GM23248 (cell line): ENCODE data around the gene ARHGAP26. TPM values are rescaled to one million over a fixed set of nuclear protein-coding genes. Genes with fewer than 3 reads are reported as not detected.

Experiments used
- DNase-seq: peaks from one replicate; pipeline ENCODE4 v3.0.0-alpha.2; 2015
- H2AFZ ChIP-seq: fragments of 200-600 bp; sonication (generic); 2 replicates; pipeline ENCODE4 v1.6.1; 2016; ENCODE audit warnings: antibody characterized with exemption
- H3F3A ChIP-seq: fragments of 200-600 bp; sonication (generic); 2 replicates; pipeline ENCODE4 v1.6.1; 2016; ENCODE audit warnings: mild to moderate bottlenecking, antibody characterized with exemption, mixed run types; ENCODE audit not compliant: insufficient read depth
- H3K27ac ChIP-seq: fragments of 200-600 bp; sonication (generic); 2 replicates; pipeline ENCODE4 v1.5.1; 2016; ENCODE audit warnings: mild to moderate bottlenecking
- H3K27me3 ChIP-seq: fragments of 200-600 bp; sonication (generic); replicated peaks from 2 replicates; pipeline ENCODE4 v1.6.1; 2016; ENCODE audit warnings: mild to moderate bottlenecking; ENCODE audit not compliant: insufficient read depth
- H3K36me3 ChIP-seq: fragments of 200-600 bp; sonication (generic); 2 replicates; pipeline ENCODE4 v1.6.1; 2016; ENCODE audit warnings: low read depth, mild to moderate bottlenecking
- H3K4me1 ChIP-seq: fragments of 200-600 bp; sonication (generic); 2 replicates; pipeline ENCODE4 v1.6.1; 2016; ENCODE audit warnings: mild to moderate bottlenecking; ENCODE audit not compliant: insufficient read depth
- H3K4me2 ChIP-seq: fragments of 200-600 bp; sonication (generic); one replicate; pipeline ENCODE4 v1.6.1; 2016; ENCODE audit warnings: mild to moderate bottlenecking; ENCODE audit not compliant: unreplicated experiment
- H3K4me3 ChIP-seq: fragments of 200-600 bp; sonication (generic); 2 replicates; pipeline ENCODE4 v1.5.1; 2016; ENCODE audit warnings: mild to moderate bottlenecking
- H3K79me2 ChIP-seq: fragments of 200-600 bp; sonication (generic); 2 replicates; pipeline ENCODE4 v1.6.1; 2016; ENCODE audit warnings: mild to moderate bottlenecking; ENCODE audit not compliant: insufficient read depth
- H3K9ac ChIP-seq: fragments of 200-600 bp; sonication (generic); 2 replicates; pipeline ENCODE4 v1.6.1; 2016; ENCODE audit warnings: mild to moderate bottlenecking
- H3K9me2 ChIP-seq: fragments of 200-600 bp; sonication (generic); 2 replicates; pipeline ENCODE4 v1.6.1; 2016; ENCODE audit warnings: mixed run types, mild to moderate bottlenecking, moderate library complexity; ENCODE audit not compliant: insufficient read depth
- H3K9me3 ChIP-seq: fragments of 200-600 bp; sonication (generic); one replicate; pipeline ENCODE4 v1.6.1; 2017; ENCODE audit warnings: low read depth
- H4K20me1 ChIP-seq: fragments of 200-600 bp; sonication (generic); 2 replicates; pipeline ENCODE4 v1.6.0; 2016; ENCODE audit not compliant: insufficient read depth
- EZH2 ChIP-seq: fragments of 200-600 bp; sonication (generic); IDR thresholded peaks from 2 replicates; pipeline ENCODE4 v1.6.1; 2018; ENCODE audit warnings: antibody characterized with exemption, mild to moderate bottlenecking; ENCODE audit not compliant: insufficient read depth, poor library complexity, severe bottlenecking
- EZH2phosphoT487 ChIP-seq: fragments of 200-600 bp; sonication (generic); IDR thresholded peaks from 2 replicates; pipeline ENCODE4 v1.6.1; 2018; ENCODE audit warnings: antibody characterized with exemption, moderate library complexity, mild to moderate bottlenecking, low read depth; ENCODE audit not compliant: insufficient read depth
- WGBS, 2 experiments: methylation state at CpG; one replicate each; pipeline ENCODE4 v1.1.6; 2015 to 2017; ENCODE audit warnings: low lambda C conversion rate in 2 of 2, low coverage in 1 of 2; ENCODE audit errors: missing lambda C conversion rate in 2 of 2; 5-methylcytosine and 5-hydroxymethylcytosine counted together
- in situ Hi-C: fragments of 300-500 bp; cut with MboI; formaldehyde crosslinking; loops from 2 replicates; pipeline ENCODE4 v1.15.0; 2020
- polyA plus RNA-seq: library from polyadenylated mRNA; unstranded; fragments of >200 nt; fragmentation: Nextera tagmentation; extraction: Ambion mirVana; gene quantifications from 2 replicates; pipeline ENCODE4 v1.2.1, GENCODE V29; 2016
- total RNA-seq: library from RNA; depleted of rRNA; stranded (reverse); fragments of >200 nt; shearing (Covaris generic); gene quantifications from 2 replicates; pipeline ENCODE4 v1.2.3, GENCODE V29; 2014

Gene ARHGAP26
- total and polyA plus RNA-seq, 2 experiments from 2014 or later = 1.6 to 1.7 TPM

DNA sequence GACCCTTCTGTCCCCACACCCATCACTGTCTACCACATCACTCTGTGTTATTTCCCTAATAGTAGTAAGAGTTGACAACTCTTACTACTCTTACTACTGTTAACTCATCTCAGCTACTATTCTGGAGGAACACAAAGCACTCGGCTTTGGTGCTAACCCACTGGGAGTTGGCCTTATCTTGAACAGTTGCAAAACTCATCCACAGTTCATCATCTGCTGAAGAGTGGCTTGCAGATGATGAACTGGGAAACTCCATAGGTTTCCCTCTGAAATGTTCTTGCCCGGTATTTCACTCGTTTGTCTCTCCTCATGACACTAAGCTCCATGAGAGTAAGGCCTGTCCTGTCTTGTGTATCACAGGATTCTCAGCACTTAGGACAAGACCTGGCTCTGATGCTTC lies 411.9 kb downstream of the ARHGAP26 start:
- Histone ChIP-seq H3K9me3 (no peaks in the 10 kb centered on the region), H3K36me3 (no peaks in the 10 kb centered on the region), H3F3A (no peaks in the 10 kb centered on the region), H3K27ac (no peak overlapping the region), H3K27me3 (no peaks in the 10 kb centered on the region), H3K4me1 (peaks cover 5% of the 10 kb centered on the region), H2AFZ (no peak overlapping the region), H3K4me2 (no peak overlapping the region), H3K4me3 (no peak overlapping the region), H3K9ac (no peak overlapping the region), H3K9me2 (no peaks in the 10 kb centered on the region), H4K20me1 (no peaks in the 10 kb centered on the region), H3K79me2 (no peaks in the 10 kb centered on the region)
- in situ Hi-C loops = no loop called here
- TF ChIP-seq EZH2 (no peak), EZH2phosphoT487 (no peak)
- WGBS, 2 experiments = 79 to 90% methylated on average over 3 of the region's 3 CpGs
- no peak for DNase-seq

DNA sequence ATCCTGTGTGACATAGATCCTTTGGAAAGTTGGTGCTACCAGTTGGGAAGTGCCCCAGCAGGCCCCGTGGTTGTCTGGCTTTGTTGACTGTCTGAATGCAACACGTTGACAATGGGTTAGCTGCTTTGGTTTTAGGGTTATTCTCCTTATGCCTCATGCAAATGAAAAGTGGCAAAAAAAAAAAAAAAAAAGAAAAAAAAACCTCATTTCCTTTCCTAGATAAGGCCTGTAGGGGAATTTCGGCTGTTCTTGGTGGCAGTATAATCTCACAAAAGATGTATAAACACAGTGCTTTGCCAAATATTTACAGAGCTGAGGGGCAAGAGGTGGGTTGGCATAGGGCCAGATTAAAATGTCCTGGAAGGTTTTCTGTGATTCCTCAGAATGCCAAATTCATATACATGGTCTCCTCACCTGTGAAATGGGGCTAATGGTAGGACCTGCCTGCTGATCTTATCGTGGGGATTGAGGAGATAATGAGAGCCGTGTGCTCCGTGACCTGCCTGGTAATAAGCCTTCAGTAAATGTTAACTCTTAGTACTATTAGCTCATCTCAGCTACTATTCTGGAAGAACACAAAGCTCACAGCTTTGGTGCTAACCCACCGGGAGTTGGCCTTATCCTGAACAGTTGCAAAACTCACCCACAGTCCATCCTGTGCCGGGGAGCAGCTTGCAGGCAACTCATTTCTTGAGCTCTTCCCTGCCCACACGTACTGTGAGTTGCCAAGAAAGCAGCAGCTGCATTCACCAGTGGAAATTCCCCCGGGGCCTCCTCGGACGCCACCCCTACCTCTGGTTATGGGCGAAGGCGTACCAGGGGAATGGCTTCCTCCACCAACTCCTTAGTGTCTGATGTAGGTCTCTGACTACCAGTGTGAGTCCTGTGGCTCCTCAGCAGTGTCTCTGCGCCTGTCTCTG lies 413.0 kb downstream of the ARHGAP26 start:
- Histone ChIP-seq H3K36me3 (no peaks in the 10 kb centered on the region), H3K4me2 (no peak overlapping the region), H3F3A (no peaks in the 10 kb centered on the region), H3K9me3 (no peaks in the 10 kb centered on the region), H3K9me2 (no peaks in the 10 kb centered on the region), H3K27me3 (no peaks in the 10 kb centered on the region), H3K9ac (no peak overlapping the region), H4K20me1 (no peaks in the 10 kb centered on the region), H3K79me2 (no peaks in the 10 kb centered on the region), H3K4me1 (no peaks in the 10 kb centered on the region), H3K27ac (no peak overlapping the region), H2AFZ (no peak overlapping the region), H3K4me3 (no peak overlapping the region)
- peak; percentile 35 for DNase-seq
- WGBS, 2 experiments = 91% methylated on average over 15 of the region's 15 CpGs
- in situ Hi-C loops = no loop called here
- TF ChIP-seq EZH2 (no peak), EZH2phosphoT487 (no peak)

DNA sequence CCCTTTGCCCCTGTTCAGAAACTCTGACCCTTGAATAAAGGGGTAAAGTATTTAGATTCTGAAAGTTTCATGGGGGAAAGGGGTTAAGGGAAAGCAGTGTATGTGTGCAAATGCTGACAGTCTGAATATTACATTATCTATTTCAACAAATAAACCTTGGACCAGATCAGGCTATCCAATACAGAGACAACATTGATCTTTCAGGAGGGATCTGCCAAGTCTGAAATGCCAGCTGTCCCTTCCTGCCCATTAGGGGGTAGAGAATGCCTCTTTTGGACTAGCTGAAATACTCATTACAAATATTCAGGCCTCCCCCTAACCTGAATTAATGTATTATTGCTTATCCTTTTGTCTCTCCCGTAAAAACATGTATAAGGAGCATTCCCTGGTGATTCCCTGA lies 413.8 kb downstream of the ARHGAP26 start:
- Histone ChIP-seq H3F3A (no peaks in the 10 kb centered on the region), H3K9me3 (no peaks in the 10 kb centered on the region), H3K27me3 (no peaks in the 10 kb centered on the region), H3K4me3 (no peak overlapping the region), H3K4me1 (no peaks in the 10 kb centered on the region), H3K79me2 (no peaks in the 10 kb centered on the region), H4K20me1 (no peaks in the 10 kb centered on the region), H3K9me2 (no peaks in the 10 kb centered on the region), H3K27ac (no peak overlapping the region), H2AFZ (no peak overlapping the region), H3K36me3 (no peaks in the 10 kb centered on the region), H3K4me2 (no peak overlapping the region), H3K9ac (no peak overlapping the region)
- WGBS, 2 experiments = 82 to 100% methylated on average over 1 of the region's 1 CpG
- in situ Hi-C loops = no loop called here
- DNase-seq = no peak
- TF ChIP-seq EZH2 (no peak), EZH2phosphoT487 (no peak)

DNA sequence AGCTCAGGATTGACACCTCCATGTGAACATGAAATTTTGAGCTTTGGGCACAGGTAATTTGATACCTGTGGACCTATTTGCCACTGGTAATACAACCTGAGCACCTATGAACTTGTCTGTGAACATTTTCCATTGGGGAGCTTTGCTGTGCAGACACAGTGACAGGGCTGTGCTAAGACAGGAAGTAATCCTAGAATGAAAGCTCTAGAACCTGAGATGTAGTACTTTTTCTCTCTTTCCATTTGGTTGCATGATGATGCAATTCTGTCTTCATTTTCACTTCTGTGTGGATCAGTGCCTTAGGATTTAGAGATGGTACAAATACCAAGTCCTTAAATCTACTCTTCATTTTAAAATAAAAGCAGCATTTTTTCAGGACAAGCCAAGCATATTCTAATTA lies 416.4 kb downstream of the ARHGAP26 start:
- H3K9me2 ChIP-seq = no peaks in the 10 kb centered on the region
- no peak overlapping the region for H3K4me3 ChIP-seq
- no peak overlapping the region for H3K27ac ChIP-seq
- no peak overlapping the region for H3K4me2 ChIP-seq
- no peaks in the 10 kb centered on the region for H3K27me3 ChIP-seq
- no peaks in the 10 kb centered on the region for H3K79me2 ChIP-seq
- no peaks in the 10 kb centered on the region for H3K9me3 ChIP-seq
- H3K4me1 ChIP-seq = no peaks in the 10 kb centered on the region
- TF ChIP-seq EZH2 = no peak
- no peak for TF ChIP-seq EZH2phosphoT487
- H2AFZ ChIP-seq = no peak overlapping the region
- no peaks in the 10 kb centered on the region for H3K36me3 ChIP-seq
- H3K9ac ChIP-seq = no peak overlapping the region
- H3F3A ChIP-seq = no peaks in the 10 kb centered on the region
- no peaks in the 10 kb centered on the region for H4K20me1 ChIP-seq
- no peak for DNase-seq
- in situ Hi-C loops = no loop called here

DNA sequence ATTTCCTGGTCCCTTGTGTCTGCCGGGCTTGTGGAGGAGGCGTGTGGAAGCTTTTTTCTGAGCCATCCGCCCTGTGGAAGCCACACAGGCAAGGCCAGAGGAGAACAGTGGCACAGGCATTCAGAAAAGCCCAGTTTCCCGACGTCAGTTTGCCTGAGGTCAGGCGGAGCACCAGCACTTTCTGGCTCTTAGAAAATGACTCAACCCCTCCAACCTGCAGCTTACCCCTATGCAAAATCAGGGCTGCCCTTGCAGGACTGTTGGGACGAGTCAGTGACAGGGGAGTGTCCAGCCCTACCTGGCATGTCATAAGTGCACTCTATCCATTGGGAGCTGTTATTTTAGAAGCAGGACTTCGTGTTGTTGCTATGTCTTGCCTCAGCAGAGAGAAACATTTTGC lies 417.3 kb downstream of the ARHGAP26 start:
- no peaks in the 10 kb centered on the region for H3K79me2 ChIP-seq
- no peaks in the 10 kb centered on the region for H4K20me1 ChIP-seq
- no peak overlapping the region for H2AFZ ChIP-seq
- 84% methylated on average over 8 of the region's 8 CpGs for WGBS, 2 experiments
- H3K36me3 ChIP-seq = no peaks in the 10 kb centered on the region
- H3K9ac ChIP-seq = no peak overlapping the region
- DNase-seq = no peak
- in situ Hi-C loops = no loop called here
- H3K4me1 ChIP-seq = no peaks in the 10 kb centered on the region
- no peak overlapping the region for H3K27ac ChIP-seq
- H3K9me2 ChIP-seq = no peaks in the 10 kb centered on the region
- no peaks in the 10 kb centered on the region for H3F3A ChIP-seq
- H3K9me3 ChIP-seq = no peaks in the 10 kb centered on the region
- H3K27me3 ChIP-seq = no peaks in the 10 kb centered on the region
- H3K4me3 ChIP-seq = no peak overlapping the region
- TF ChIP-seq EZH2 (no peak), EZH2phosphoT487 (no peak)
- H3K4me2 ChIP-seq = no peak overlapping the region
